Neural crest cell (in vitro differentiated cells): Measurements from ENCODE around the gene EFCC1. TPM values are rescaled to one million over a fixed set of nuclear protein-coding genes. Genes with fewer than 3 reads are reported as not detected.

Source experiments
- DNase-seq: peaks from one replicate; pipeline ENCODE4 v3.0.0; 2021; ENCODE audit warnings: low read depth, mixed read lengths, low spot score
- H3K27ac Mint-ChIP-seq: one replicate; pipeline ENCODE4 v1.8.0; 2021; ENCODE audit warnings: mild to moderate bottlenecking, mixed read lengths; ENCODE audit not compliant: unreplicated experiment
- H3K27me3 Mint-ChIP-seq: 2 replicates; pipeline ENCODE4 v1.8.0; 2021; ENCODE audit warnings: low read depth, mild to moderate bottlenecking, mixed read lengths
- H3K36me3 Mint-ChIP-seq: 2 replicates; pipeline ENCODE4 v1.8.0; 2021; ENCODE audit warnings: low read depth, mild to moderate bottlenecking, mixed read lengths
- H3K4me1 Mint-ChIP-seq: 2 replicates; pipeline ENCODE4 v1.8.0; 2021; ENCODE audit warnings: mixed read lengths
- H3K4me3 Mint-ChIP-seq: one replicate; pipeline ENCODE4 v1.8.0; 2021; ENCODE audit warnings: mild to moderate bottlenecking, mixed read lengths
- H3K9me3 Mint-ChIP-seq: 2 replicates; pipeline ENCODE4 v1.8.0; 2021; ENCODE audit warnings: mixed read lengths
- total RNA-seq: library from RNA; stranded (reverse); gene quantifications from 2 replicates; pipeline ENCODE4 v1.2.1, GENCODE V29; 2021
- TF ChIP-seq, protein P1 (sequence below): fragments of 200-600 bp; sonication (generic); conservative IDR thresholded peaks from 2 replicates; pipeline ENCODE4 v1.5.0; 2021; ENCODE audit warnings: antibody characterized with exemption, mild to moderate bottlenecking

The EFCC1 gene
- total RNA-seq, 1 donor from 2014 or later, result 11.8 TPM

DNA sequence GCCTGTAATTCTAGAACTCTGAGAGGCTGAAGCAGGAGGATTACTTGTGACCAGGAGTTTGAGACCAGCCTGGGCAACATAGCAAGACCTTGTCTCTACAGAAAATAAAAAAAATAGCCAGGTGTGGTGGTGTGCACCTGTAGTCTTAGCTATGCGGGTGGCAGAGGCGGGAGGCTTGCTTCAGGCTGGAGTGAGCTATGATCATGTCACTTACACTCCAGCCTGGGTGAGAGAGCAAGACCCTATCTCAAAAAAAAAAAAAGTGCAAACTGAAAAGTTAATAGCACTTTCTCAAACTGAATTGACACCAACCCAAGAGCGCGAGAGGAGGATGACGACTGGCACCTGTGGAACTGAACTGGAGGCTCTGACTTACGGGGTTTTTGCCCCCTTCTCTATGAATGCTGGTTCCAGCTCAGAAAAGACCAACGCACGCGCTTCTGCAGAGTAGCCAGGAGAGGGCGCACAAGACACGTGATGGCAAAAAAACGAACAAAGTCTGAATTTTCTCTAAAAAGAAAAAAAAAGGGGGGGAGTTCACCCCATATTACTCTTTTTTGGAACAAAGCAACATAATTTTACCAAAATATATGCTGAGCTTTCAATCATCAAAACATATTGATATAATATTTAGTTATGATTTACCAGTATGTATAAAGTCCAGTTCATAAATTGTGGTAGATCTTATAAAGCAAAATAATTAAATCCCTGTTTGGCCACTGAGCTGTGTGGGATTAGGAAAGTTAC is 30.9 kb upstream of the EFCC1 start:
- H3K27me3 Mint-ChIP-seq, result no peaks in the 10 kb centered on the region
- DNase-seq, result peak; percentile 72
- peaks cover 1% of the 10 kb centered on the region for H3K36me3 Mint-ChIP-seq
- H3K4me1 Mint-ChIP-seq, result no peaks in the 10 kb centered on the region
- TF ChIP-seq, protein P1, sequence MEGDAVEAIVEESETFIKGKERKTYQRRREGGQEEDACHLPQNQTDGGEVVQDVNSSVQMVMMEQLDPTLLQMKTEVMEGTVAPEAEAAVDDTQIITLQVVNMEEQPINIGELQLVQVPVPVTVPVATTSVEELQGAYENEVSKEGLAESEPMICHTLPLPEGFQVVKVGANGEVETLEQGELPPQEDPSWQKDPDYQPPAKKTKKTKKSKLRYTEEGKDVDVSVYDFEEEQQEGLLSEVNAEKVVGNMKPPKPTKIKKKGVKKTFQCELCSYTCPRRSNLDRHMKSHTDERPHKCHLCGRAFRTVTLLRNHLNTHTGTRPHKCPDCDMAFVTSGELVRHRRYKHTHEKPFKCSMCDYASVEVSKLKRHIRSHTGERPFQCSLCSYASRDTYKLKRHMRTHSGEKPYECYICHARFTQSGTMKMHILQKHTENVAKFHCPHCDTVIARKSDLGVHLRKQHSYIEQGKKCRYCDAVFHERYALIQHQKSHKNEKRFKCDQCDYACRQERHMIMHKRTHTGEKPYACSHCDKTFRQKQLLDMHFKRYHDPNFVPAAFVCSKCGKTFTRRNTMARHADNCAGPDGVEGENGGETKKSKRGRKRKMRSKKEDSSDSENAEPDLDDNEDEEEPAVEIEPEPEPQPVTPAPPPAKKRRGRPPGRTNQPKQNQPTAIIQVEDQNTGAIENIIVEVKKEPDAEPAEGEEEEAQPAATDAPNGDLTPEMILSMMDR, result peak; percentile 97
- H3K4me3 Mint-ChIP-seq, result no peak overlapping the region
- H3K27ac Mint-ChIP-seq, result no peak overlapping the region
- no peaks in the 10 kb centered on the region for H3K9me3 Mint-ChIP-seq

- H3K9me3 Mint-ChIP-seq, result no peaks in the 10 kb centered on the region
- H3K36me3 Mint-ChIP-seq, result peaks cover 4% of the 10 kb centered on the region
- DNase-seq, result no peak
- TF ChIP-seq, protein P1, result no peak
- H3K27me3 Mint-ChIP-seq, result no peaks in the 10 kb centered on the region
- H3K4me3 Mint-ChIP-seq, result no peak overlapping the region
- no peaks in the 10 kb centered on the region for H3K4me1 Mint-ChIP-seq
- H3K27ac Mint-ChIP-seq, result no peak overlapping the region
Measured at GRCh38 chr3:128970740-128971047, 30.4 kb upstream of the EFCC1 start.

GRCh38 chr3:128971421-128972100 is 29.5 kb upstream of the EFCC1 start:
- Mint-ChIP-seq H3K36me3 (peaks cover 4% of the 10 kb centered on the region), H3K4me1 (no peaks in the 10 kb centered on the region), H3K4me3 (no peak overlapping the region), H3K27me3 (no peaks in the 10 kb centered on the region), H3K27ac (no peak overlapping the region), H3K9me3 (no peaks in the 10 kb centered on the region)
- no peak for DNase-seq
- TF ChIP-seq, protein P1, result no peak

GRCh38 chr3:128973988-128974564 is 27.0 kb upstream of the EFCC1 start:
- H3K27me3 Mint-ChIP-seq, result no peaks in the 10 kb centered on the region
- H3K4me3 Mint-ChIP-seq, result no peak overlapping the region
- no peak overlapping the region for H3K27ac Mint-ChIP-seq
- H3K9me3 Mint-ChIP-seq, result no peaks in the 10 kb centered on the region
- TF ChIP-seq, protein P1, result no peak
- peaks cover 4% of the 10 kb centered on the region for H3K36me3 Mint-ChIP-seq
- no peaks in the 10 kb centered on the region for H3K4me1 Mint-ChIP-seq
- DNase-seq, result no peak

GRCh38 chr3:128975276-128975675 is 25.8 kb upstream of the EFCC1 start:
- TF ChIP-seq, protein P1, result no peak
- no peak overlapping the region for H3K27ac Mint-ChIP-seq
- H3K4me3 Mint-ChIP-seq, result no peak overlapping the region
- H3K36me3 Mint-ChIP-seq, result peaks cover 4% of the 10 kb centered on the region
- no peaks in the 10 kb centered on the region for H3K4me1 Mint-ChIP-seq
- H3K27me3 Mint-ChIP-seq, result no peaks in the 10 kb centered on the region
- no peak for DNase-seq
- no peaks in the 10 kb centered on the region for H3K9me3 Mint-ChIP-seq
